ENCODE results near the gene FNBP1L. TPM values are rescaled to one million over a fixed set of nuclear protein-coding genes. Genes with fewer than 3 reads are reported as not detected.

Gene FNBP1L
- total RNA-seq, 6 experiments from 2014 or later, result 1.0 to 6.2 (median 1.2) TPM

DNA sequence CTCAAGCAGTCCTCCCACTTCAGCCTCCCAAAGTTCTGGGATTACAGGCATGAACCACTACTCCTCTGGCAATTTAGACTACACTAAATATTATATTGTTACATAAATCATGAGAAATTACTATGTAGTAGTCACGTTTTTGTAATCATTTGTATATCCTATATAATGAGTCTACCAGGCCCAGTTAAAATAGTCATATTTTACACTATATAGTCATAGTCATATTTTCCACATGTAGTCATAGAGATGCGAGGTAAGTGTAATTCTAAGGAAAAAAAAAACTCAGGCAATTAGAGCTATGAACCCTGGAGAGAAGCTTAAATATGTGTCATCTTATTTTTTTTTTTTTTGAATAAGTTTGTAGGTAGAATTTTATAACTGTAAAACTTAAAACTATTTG, 90.0 kb downstream of the FNBP1L start:
- peak; percentile 30 for DNase-seq
- H3K27me3 Mint-ChIP-seq (ENCODE audit: insufficient read depth), result peaks cover 3% of the 10 kb centered on the region
- peaks cover 13% of the 10 kb centered on the region for H3K4me1 Mint-ChIP-seq (ENCODE audit: low read depth)
- H3K27ac Mint-ChIP-seq, result no peak overlapping the region
- no peak for TF ChIP-seq CTCF (IDR thresholded peaks at IDR 0.05)
- no peak overlapping the region for H3K4me3 Mint-ChIP-seq
- no peaks in the 10 kb centered on the region for H3K9me3 Mint-ChIP-seq
- H3K36me3 Mint-ChIP-seq (ENCODE audit: low read depth), result no peaks in the 10 kb centered on the region

- H3K4me3 Mint-ChIP-seq, result no peak overlapping the region
- no peak overlapping the region for H3K27ac Mint-ChIP-seq
- DNase-seq, result no peak
- H3K4me1 Mint-ChIP-seq (ENCODE audit: low read depth), result peaks cover 13% of the 10 kb centered on the region
- no peaks in the 10 kb centered on the region for H3K9me3 Mint-ChIP-seq
- no peak for TF ChIP-seq CTCF (IDR thresholded peaks at IDR 0.05)
- H3K27me3 Mint-ChIP-seq (ENCODE audit: insufficient read depth), result peaks cover 3% of the 10 kb centered on the region
- H3K36me3 Mint-ChIP-seq (ENCODE audit: low read depth), result no peaks in the 10 kb centered on the region
These were observed 93.1 kb downstream of the FNBP1L start for GRCh38 chr1:93541045-93541444.

DNA sequence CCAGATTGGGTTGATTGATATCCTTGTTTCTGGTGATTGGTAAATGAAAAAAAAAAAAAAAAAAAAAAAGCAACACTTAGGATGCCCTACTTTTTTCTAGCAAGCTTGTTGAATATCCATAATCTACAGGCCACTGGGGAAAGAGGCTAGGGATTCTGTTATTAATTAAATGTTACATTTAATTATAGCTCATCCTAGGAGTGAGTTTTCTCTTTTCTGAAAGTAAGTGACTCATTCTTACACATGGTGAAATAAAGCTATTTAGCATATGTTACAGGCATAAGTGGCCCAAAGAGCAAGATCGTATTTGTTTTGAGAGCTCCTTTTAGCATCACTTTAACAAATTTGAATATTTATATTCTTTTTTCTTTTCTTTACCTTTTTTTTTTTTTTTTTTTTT, 94.5 kb downstream of the FNBP1L start:
- H3K27me3 Mint-ChIP-seq (ENCODE audit: insufficient read depth), result peaks cover 5% of the 10 kb centered on the region
- H3K9me3 Mint-ChIP-seq, result no peaks in the 10 kb centered on the region
- no peak for DNase-seq
- no peak for TF ChIP-seq CTCF (IDR thresholded peaks at IDR 0.05)
- H3K4me3 Mint-ChIP-seq, result no peak overlapping the region
- H3K36me3 Mint-ChIP-seq (ENCODE audit: low read depth), result no peaks in the 10 kb centered on the region
- peaks cover 8% of the 10 kb centered on the region for H3K4me1 Mint-ChIP-seq (ENCODE audit: low read depth)
- no peak overlapping the region for H3K27ac Mint-ChIP-seq

- no peak overlapping the region for H3K27ac Mint-ChIP-seq
- TF ChIP-seq CTCF (IDR thresholded peaks at IDR 0.05), result no peak
- no peak for DNase-seq
- peaks cover under 1% of the 10 kb centered on the region; the same call in 1 of the 2 replicates for H3K4me1 Mint-ChIP-seq (ENCODE audit: low read depth)
- H3K9me3 Mint-ChIP-seq, result no peaks in the 10 kb centered on the region
- no peak overlapping the region for H3K4me3 Mint-ChIP-seq
- H3K27me3 Mint-ChIP-seq (ENCODE audit: insufficient read depth), result peaks cover 5% of the 10 kb centered on the region
- no peaks in the 10 kb centered on the region for H3K36me3 Mint-ChIP-seq (ENCODE audit: low read depth)
These were observed 98.4 kb downstream of the FNBP1L start for GRCh38 chr1:93546162-93546863.

GRCh38 chr1:93549131-93549530, 101.2 kb downstream of the FNBP1L start:
- Mint-ChIP-seq H3K27me3 (ENCODE audit: insufficient read depth) (peaks cover 5% of the 10 kb centered on the region), H3K4me1 (ENCODE audit: low read depth) (peaks cover 17% of the 10 kb centered on the region), H3K4me3 (no peak overlapping the region), H3K9me3 (no peaks in the 10 kb centered on the region), H3K36me3 (ENCODE audit: low read depth) (no peaks in the 10 kb centered on the region), H3K27ac (no peak overlapping the region)
- no peak for DNase-seq
- TF ChIP-seq CTCF (IDR thresholded peaks at IDR 0.05), result no peak

Data from HFFc6 (cell line).